CD4-positive, alpha-beta memory T cell (primary cell): Measurements from ENCODE around the gene SCAMP5. TPM values are rescaled to one million over a fixed set of nuclear protein-coding genes. Genes with fewer than 3 reads are reported as not detected.

Source experiments
- CTCF ChIA-PET: fragments of 350-600 bp; sonication (Branson Sonifier 250); formaldehyde crosslinking; loops from one replicate; lab custom pipeline; 2021; ENCODE audit warnings: inconsistent platforms; ENCODE audit not compliant: partially characterized antibody; lab: Charles Lee
- POLR2A ChIA-PET: fragments of 350-600 bp; sonication (Branson Sonifier 250); formaldehyde crosslinking; loops from one replicate; lab custom pipeline; 2021; ENCODE audit not compliant: partially characterized antibody; lab: Charles Lee
- DNase-seq, 5 donors: peaks; one replicate each; pipeline versions ENCODE4 v3.0.0 to v3.0.0-alpha.2; 2020 to 2022; ENCODE audit warnings: mixed read lengths in 1 of 5
- H3K27ac ChIP-seq: one replicate; pipeline ENCODE4 v1.7.0; 2013; ENCODE audit warnings: low read depth, low read length
- H3K27me3 ChIP-seq: 2 replicates; pipeline ENCODE4 v1.7.0; 2013; ENCODE audit warnings: mild to moderate bottlenecking, low read length, moderate library complexity; ENCODE audit not compliant: insufficient read depth
- H3K36me3 ChIP-seq: 2 replicates; pipeline ENCODE4 v1.7.0; 2013; ENCODE audit warnings: mild to moderate bottlenecking, low read length, moderate library complexity; ENCODE audit not compliant: insufficient read depth
- H3K4me1 ChIP-seq: 2 replicates; pipeline ENCODE4 v1.7.0; 2013; ENCODE audit warnings: mild to moderate bottlenecking, low read length, moderate library complexity; ENCODE audit not compliant: insufficient read depth
- H3K4me3 ChIP-seq, 2 donors: one replicate each; pipeline ENCODE4 v1.7.0; 2013; ENCODE audit warnings: low read length in 2 of 2, mild to moderate bottlenecking in 1 of 2
- H3K9me3 ChIP-seq, 2 donors: one replicate each; pipeline ENCODE4 v1.7.0; 2013; ENCODE audit warnings: low read length in 2 of 2, control low read depth in 1 of 2; ENCODE audit not compliant: control insufficient read depth in 1 of 2
- H3K27ac Mint-ChIP-seq, 7 donors: one replicate each; pipeline ENCODE4 v1.8.0; 2020 to 2021; ENCODE audit warnings: mixed read lengths in 7 of 7, mild to moderate bottlenecking in 6 of 7, inconsistent platforms in 3 of 7, moderate library complexity in 3 of 7
- H3K27me3 Mint-ChIP-seq, 2 donors: one replicate each; pipeline ENCODE4 v1.8.0; 2020 to 2021; ENCODE audit warnings: mixed read lengths in 2 of 2
- H3K36me3 Mint-ChIP-seq, 2 donors: one replicate each; pipeline ENCODE4 v1.8.0; 2020 to 2021; ENCODE audit warnings: mixed read lengths in 2 of 2, inconsistent platforms in 1 of 2, mild to moderate bottlenecking in 1 of 2
- H3K4me1 Mint-ChIP-seq, 4 donors: one replicate each; pipeline ENCODE4 v1.8.0; 2020 to 2021; ENCODE audit warnings: mixed read lengths in 4 of 4, mild to moderate bottlenecking in 1 of 4
- H3K4me3 Mint-ChIP-seq, 8 donors: one replicate each; pipeline ENCODE4 v1.8.0; 2020 to 2021; ENCODE audit warnings: mixed read lengths in 8 of 8, mild to moderate bottlenecking in 7 of 8, moderate library complexity in 6 of 8, inconsistent platforms in 3 of 8
- H3K9me3 Mint-ChIP-seq, 8 donors: one replicate each; pipeline ENCODE4 v1.8.0; 2020 to 2021; ENCODE audit warnings: mixed read lengths in 8 of 8, mild to moderate bottlenecking in 5 of 8, inconsistent platforms in 3 of 8, moderate library complexity in 1 of 8
- intact Hi-C: fragments of 100-400 bp; cut with micrococcal nuclease; formaldehyde crosslinking; loops from one replicate; pipeline ENCODE4 v1.15.1; 2023
- polyA plus RNA-seq, 2 donors: library from polyadenylated mRNA; unstranded; fragments of 300-500 nt; fragmentation: Illumina TruSeq; gene quantifications; one replicate each; pipeline ENCODE4 v1.2.3, GENCODE V29; 2021
- total RNA-seq, 2 experiments: library from RNA; stranded (reverse); gene quantifications; one replicate each; pipeline ENCODE4 v1.2.3, GENCODE V29; 2021

Gene SCAMP5
- total and polyA plus RNA-seq, 4 experiments from 2014 or later: 0.15 to 0.33 (median 0.26) TPM; not detected in 1

DNA sequence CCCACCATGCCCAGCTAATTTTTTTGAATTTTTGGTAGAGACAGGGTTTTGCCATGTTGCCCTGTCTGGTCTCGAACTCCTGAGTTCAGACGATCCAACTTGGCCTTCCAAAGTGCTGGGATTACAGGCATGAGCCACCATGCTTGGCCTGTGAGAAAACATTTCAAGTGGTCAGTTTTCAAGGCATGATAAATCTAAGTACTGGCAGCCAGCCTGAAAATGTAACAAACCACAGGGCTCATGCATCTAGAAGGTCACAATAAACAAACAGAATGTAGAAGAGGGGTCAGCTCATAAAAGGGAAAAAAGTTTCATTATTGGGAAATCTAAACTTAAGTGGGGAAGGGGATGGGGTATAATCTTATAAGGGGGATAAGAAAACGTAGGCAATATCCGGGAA, 68.0 kb downstream of the SCAMP5 start:
- Mint-ChIP-seq H3K4me1 (peaks cover 14 to 40% (median 30%) of the 10 kb centered on the region in 4 donors), H3K4me3 (no peak overlapping the region), H3K27ac (peak overlapping the region in 1 of 7 donors; percentile 63), H3K27me3 (no peaks in the 10 kb centered on the region), H3K9me3 (peaks cover 0 to 9% (median 0%) of the 10 kb centered on the region in 8 donors), H3K36me3 (peaks cover 0 to 3% of the 10 kb centered on the region in 2 donors)
- POLR2A ChIA-PET: no interaction called here
- intact Hi-C loops: no loop called here
- Histone ChIP-seq H3K4me1 (peaks cover 39% of the 10 kb centered on the region), H3K27ac (no peak overlapping the region), H3K9me3 (no peaks in the 10 kb centered on the region), H3K27me3 (no peaks in the 10 kb centered on the region), H3K4me3 (no peak overlapping the region), H3K36me3 (no peaks in the 10 kb centered on the region)
- no peak for DNase-seq
- CTCF ChIA-PET: no interaction called here

GRCh38 chr15:75063889-75064288, 68.5 kb downstream of the SCAMP5 start:
- Histone ChIP-seq H3K27me3 (no peaks in the 10 kb centered on the region), H3K4me1 (peaks cover 40% of the 10 kb centered on the region), H3K4me3 (no peak overlapping the region), H3K27ac (no peak overlapping the region), H3K36me3 (no peaks in the 10 kb centered on the region), H3K9me3 (no peaks in the 10 kb centered on the region)
- peaks cover 14 to 46% (median 33%) of the 10 kb centered on the region in 4 donors for H3K4me1 Mint-ChIP-seq
- peaks cover 0 to 9% (median 0%) of the 10 kb centered on the region in 8 donors for H3K9me3 Mint-ChIP-seq
- peak overlapping the region in 1 of 8 donors; percentile 39 for H3K4me3 Mint-ChIP-seq
- POLR2A ChIA-PET: no interaction called here
- CTCF ChIA-PET: no interaction called here
- no peaks in the 10 kb centered on the region for H3K27me3 Mint-ChIP-seq
- peaks cover 0 to 5% of the 10 kb centered on the region in 2 donors for H3K36me3 Mint-ChIP-seq
- H3K27ac Mint-ChIP-seq: peak overlapping the region in 2 of 7 donors; percentile 55 to 57
- intact Hi-C loops: no loop called here
- DNase-seq: no peak

DNA sequence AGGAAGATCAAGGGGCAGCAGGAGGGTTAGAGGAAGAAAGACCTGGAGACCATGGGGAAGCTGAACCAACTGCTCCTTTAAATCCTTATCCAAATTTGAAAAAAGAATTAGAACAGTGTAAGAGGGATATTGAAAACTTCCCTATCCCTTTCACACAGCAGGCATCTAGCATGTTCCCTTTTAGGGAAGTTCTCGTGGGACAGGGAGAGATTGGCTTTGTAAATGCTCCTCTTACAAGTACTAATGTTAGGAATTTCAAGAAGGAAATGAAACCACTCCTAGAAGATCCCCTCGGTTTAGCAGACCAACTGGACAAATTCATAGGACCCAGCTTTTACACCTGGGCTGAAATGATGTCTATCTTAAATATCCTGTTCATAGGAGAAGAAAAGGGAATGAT, 69.5 kb downstream of the SCAMP5 start:
- no peak for DNase-seq
- H3K4me1 Mint-ChIP-seq: peaks cover 14 to 54% (median 38%) of the 10 kb centered on the region in 4 donors
- Histone ChIP-seq H3K27me3 (no peaks in the 10 kb centered on the region), H3K4me3 (no peak overlapping the region), H3K36me3 (no peaks in the 10 kb centered on the region), H3K27ac (no peak overlapping the region), H3K9me3 (no peaks in the 10 kb centered on the region), H3K4me1 (peaks cover 46% of the 10 kb centered on the region)
- H3K36me3 Mint-ChIP-seq: peaks cover 0 to 5% of the 10 kb centered on the region in 2 donors
- no peaks in the 10 kb centered on the region for H3K27me3 Mint-ChIP-seq
- H3K4me3 Mint-ChIP-seq: no peak overlapping the region
- intact Hi-C loops: no loop called here
- H3K27ac Mint-ChIP-seq: peak overlapping the region in 4 of 7 donors; percentile 1 to 56 (median 53)
- H3K9me3 Mint-ChIP-seq: peaks cover 0 to 9% (median 0%) of the 10 kb centered on the region in 8 donors
- ChIA-PET CTCF (no interaction called here), POLR2A (no interaction called here)

DNA sequence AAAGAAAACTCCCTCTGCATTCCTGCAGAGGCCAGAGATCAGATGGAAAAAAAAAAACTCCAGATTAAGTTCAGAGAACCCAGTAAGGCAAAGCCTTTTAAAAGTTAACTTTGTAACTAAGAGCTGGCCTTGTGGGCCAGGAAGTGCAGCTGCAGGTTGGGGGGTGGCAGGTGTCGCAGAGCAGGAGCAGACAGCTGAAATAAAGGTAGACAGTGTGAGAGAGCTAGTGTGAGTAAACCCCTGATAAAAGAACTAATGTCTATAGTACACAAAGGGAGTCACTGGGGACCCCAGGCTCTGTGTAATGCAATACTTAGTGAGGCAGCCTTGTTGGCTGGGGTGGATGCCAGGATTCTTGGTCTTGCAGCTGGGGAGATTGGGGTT, 70.1 kb downstream of the SCAMP5 start:
- no peaks in the 10 kb centered on the region for H3K36me3 ChIP-seq
- peaks cover 14 to 55% (median 40%) of the 10 kb centered on the region in 4 donors for H3K4me1 Mint-ChIP-seq
- no peaks in the 10 kb centered on the region for H3K27me3 ChIP-seq
- no peak overlapping the region for H3K4me3 ChIP-seq
- H3K9me3 ChIP-seq: no peaks in the 10 kb centered on the region
- POLR2A ChIA-PET: interaction anchor here (0.6 kb wide), 1 partner anchor 144 kb away, joined by 4 read pairs; no protein-coding TSS in a partner anchor
- H3K4me1 ChIP-seq: peaks cover 46% of the 10 kb centered on the region
- H3K36me3 Mint-ChIP-seq: peaks cover 0 to 5% of the 10 kb centered on the region in 2 donors
- H3K9me3 Mint-ChIP-seq: peaks cover 0 to 9% (median 0%) of the 10 kb centered on the region in 8 donors
- intact Hi-C loops: no loop called here
- H3K27ac Mint-ChIP-seq: peak overlapping the region; percentile 3 to 62 (median 52)
- peak overlapping the region in 4 of 8 donors; percentile 7 to 61 (median 22) for H3K4me3 Mint-ChIP-seq
- H3K27ac ChIP-seq: no peak overlapping the region
- CTCF ChIA-PET: no interaction called here
- no peaks in the 10 kb centered on the region for H3K27me3 Mint-ChIP-seq
- no peak for DNase-seq

DNA sequence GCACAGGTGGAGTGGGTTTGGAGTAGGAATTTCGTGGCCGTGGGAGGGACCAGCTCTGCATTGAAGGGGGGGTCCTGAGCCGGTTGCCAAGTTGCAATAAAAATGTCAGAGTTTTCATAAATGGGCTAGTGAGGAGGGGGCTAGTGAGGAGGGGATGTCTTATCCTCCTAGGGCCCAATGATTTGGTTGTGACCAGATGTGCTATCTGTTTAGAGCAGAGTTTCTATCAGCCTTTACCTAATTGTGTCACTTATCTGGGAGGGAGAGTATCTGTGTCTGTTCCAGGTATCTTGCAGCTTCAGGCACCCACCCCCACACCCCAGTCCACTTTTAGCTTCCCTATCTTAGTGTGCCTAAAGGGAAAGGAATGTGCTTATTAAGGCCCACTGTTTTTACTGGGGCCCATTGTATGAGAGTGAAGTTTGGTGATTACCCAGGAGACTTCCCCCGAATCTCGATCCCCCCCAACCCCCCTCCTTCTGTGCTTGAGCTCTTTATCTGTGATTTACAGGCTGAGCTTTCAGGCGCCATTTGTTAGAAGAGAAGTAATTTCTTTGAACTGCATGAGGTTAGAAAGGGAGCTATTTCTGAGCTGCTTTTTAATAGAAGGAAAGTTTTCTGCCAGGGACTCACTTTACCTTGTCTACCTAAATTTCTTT, 70.6 kb downstream of the SCAMP5 start:
- H3K4me3 ChIP-seq: no peak overlapping the region
- CTCF ChIA-PET: interaction anchor here (1.3 to 1.7 kb wide), 2 partner anchors 10 to 37 kb away, joined by 4 read pairs; no protein-coding TSS in a partner anchor
- H3K36me3 Mint-ChIP-seq: peaks cover 0 to 5% of the 10 kb centered on the region in 2 donors
- H3K4me1 ChIP-seq: peaks cover 46% of the 10 kb centered on the region
- peaks cover 0 to 9% (median 0%) of the 10 kb centered on the region in 8 donors for H3K9me3 Mint-ChIP-seq
- H3K27me3 Mint-ChIP-seq: no peaks in the 10 kb centered on the region
- H3K27me3 ChIP-seq: no peaks in the 10 kb centered on the region
- POLR2A ChIA-PET: interaction anchor here (0.6 kb wide), 1 partner anchor 144 kb away, joined by 4 read pairs; no protein-coding TSS in a partner anchor
- H3K27ac ChIP-seq: no peak overlapping the region
- peak overlapping the region in 6 of 7 donors; percentile 32 to 75 (median 61) for H3K27ac Mint-ChIP-seq
- H3K4me3 Mint-ChIP-seq: peak overlapping the region in 4 of 8 donors; percentile 7 to 61 (median 42)
- H3K4me1 Mint-ChIP-seq: peaks cover 14 to 56% (median 40%) of the 10 kb centered on the region in 4 donors
- no peaks in the 10 kb centered on the region for H3K9me3 ChIP-seq
- no peaks in the 10 kb centered on the region for H3K36me3 ChIP-seq
- no peak for DNase-seq
- intact Hi-C loops: no loop called here

DNA sequence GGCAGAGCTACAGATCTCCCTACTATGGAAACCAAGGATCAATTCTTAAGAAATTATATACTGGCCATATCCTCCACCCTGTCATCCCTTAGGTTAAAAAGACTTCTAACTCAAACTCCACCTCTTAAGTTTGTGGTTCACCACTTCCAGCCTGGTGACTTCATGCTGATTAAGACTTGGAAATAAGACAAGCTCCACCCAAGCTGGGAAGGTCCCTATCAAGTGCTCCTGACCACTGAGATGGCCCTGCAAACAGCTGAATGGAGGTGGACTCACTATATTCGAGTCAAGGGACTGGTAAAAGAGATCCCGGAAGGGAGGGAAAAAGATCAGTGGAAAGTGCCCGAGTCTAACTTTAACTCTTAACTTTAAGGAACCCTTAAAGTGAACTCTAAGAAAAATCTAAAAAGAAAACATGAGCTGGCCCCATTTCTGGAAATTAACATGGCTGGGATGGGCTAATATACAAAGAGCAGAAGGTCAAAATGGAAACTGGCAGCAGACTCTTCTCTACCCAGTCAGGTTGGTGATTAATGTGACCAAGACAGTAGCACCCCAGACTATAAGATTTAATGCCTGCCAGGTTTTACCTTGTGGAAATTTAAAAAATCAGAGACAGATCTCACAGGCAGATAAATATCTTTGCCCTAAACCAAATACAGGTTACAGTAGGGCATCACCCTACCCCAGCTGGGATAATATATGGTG, 71.9 kb downstream of the SCAMP5 start:
- Mint-ChIP-seq H3K9me3 (peaks cover 0 to 9% (median 0%) of the 10 kb centered on the region in 8 donors), H3K27ac (peak overlapping the region; percentile 23 to 89 (median 77)), H3K36me3 (peaks cover 0 to 5% of the 10 kb centered on the region in 2 donors), H3K4me1 (peaks cover 14 to 57% (median 42%) of the 10 kb centered on the region in 4 donors), H3K27me3 (no peaks in the 10 kb centered on the region), H3K4me3 (peak overlapping the region in 7 of 8 donors; percentile 21 to 78 (median 55))
- Histone ChIP-seq H3K27ac (no peak overlapping the region), H3K9me3 (no peaks in the 10 kb centered on the region), H3K4me3 (no peak overlapping the region), H3K36me3 (no peaks in the 10 kb centered on the region), H3K27me3 (no peaks in the 10 kb centered on the region), H3K4me1 (peaks cover 46% of the 10 kb centered on the region)
- POLR2A ChIA-PET: no interaction called here
- intact Hi-C loops: no loop called here
- CTCF ChIA-PET: interaction anchor here (0.9 to 1.7 kb wide), 5 partner anchors 11 to 134 kb away, joined by 3 to 6 read pairs (median 4); partner anchors contain the start of genes C15orf39 and PPCDC
- DNase-seq: peak; percentile 20 to 67 (median 29)

- Mint-ChIP-seq H3K9me3 (peaks cover 0 to 9% (median 0%) of the 10 kb centered on the region in 8 donors), H3K4me1 (peaks cover 14 to 59% (median 42%) of the 10 kb centered on the region in 4 donors), H3K27ac (peak overlapping the region in 1 of 7 donors; percentile 66), H3K27me3 (no peaks in the 10 kb centered on the region), H3K4me3 (no peak overlapping the region), H3K36me3 (peaks cover 0 to 5% of the 10 kb centered on the region in 2 donors)
- ChIA-PET POLR2A (no interaction called here), CTCF (interaction anchor here (0.6 kb wide), 1 partner anchor 97 kb away, joined by 3 read pairs; no protein-coding TSS in a partner anchor)
- no peaks in the 10 kb centered on the region for H3K9me3 ChIP-seq
- intact Hi-C loops: no loop called here
- no peaks in the 10 kb centered on the region for H3K27me3 ChIP-seq
- H3K27ac ChIP-seq: no peak overlapping the region
- H3K4me1 ChIP-seq: peaks cover 46% of the 10 kb centered on the region
- H3K4me3 ChIP-seq: no peak overlapping the region
- DNase-seq: no peak
- H3K36me3 ChIP-seq: no peaks in the 10 kb centered on the region
Observed at GRCh38 chr15:75068748-75069147, 73.4 kb downstream of the SCAMP5 start.
